ENCODE data around the gene FAM32A. TPM values are rescaled to one million over a fixed set of nuclear protein-coding genes. Genes with fewer than 3 reads are reported as not detected.
A peak's percentile ranks its signal among the peaks of the same experiment; 100 is the strongest.

The FAM32A gene
- polyA plus RNA-seq, 3 donors = 92.2 to 245 (median 219) TPM

DNA sequence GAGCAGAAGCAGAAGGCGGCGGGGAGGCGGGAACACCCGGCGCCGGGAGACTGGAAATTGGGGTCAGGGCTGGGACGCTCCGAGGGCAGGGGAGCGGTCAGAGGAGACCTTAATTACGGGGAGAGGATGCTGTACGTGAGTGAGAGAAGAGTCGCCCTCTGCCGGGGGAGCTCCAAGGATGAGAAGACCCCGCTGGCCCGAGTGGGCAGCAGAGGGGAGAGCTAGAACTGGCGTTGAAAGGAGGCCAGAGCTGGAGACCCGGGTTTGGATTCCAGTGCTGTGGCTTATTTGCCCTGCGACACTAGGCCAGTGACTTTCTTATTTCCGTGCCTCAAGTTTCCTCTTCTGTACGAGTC is 536 bp downstream of the FAM32A start:
- peak overlapping the region; percentile 94 to 97 (median 95) for H3K27ac Mint-ChIP-seq
- no peaks in the 10 kb centered on the region for H3K27me3 ChIP-seq (ENCODE audit: control insufficient read depth in 2 of 2, insufficient read depth in 2 of 2, low read length in 2 of 2)
- H3K4me3 Mint-ChIP-seq = peak overlapping the region; percentile 92 to 98
- H3K79me2 ChIP-seq (ENCODE audit: insufficient read depth, low read length) = peaks cover 51% of the 10 kb centered on the region
- H3K4me2 ChIP-seq (replicated peaks; ENCODE audit: extremely low read depth, low read length, poor library complexity, severe bottlenecking) = peak overlapping the region; percentile 92
- H2AFZ ChIP-seq (ENCODE audit: insufficient read depth, low read depth, low read length, poor library complexity, severe bottlenecking) = peak overlapping the region; percentile 91
- DNase-seq = peak in 2 of 3 donors; percentile 30 to 43
- peaks cover 0 to 3% (median 0%) of the 10 kb centered on the region in 7 donors for H3K9me3 Mint-ChIP-seq
- TF ChIP-seq, protein P1, sequence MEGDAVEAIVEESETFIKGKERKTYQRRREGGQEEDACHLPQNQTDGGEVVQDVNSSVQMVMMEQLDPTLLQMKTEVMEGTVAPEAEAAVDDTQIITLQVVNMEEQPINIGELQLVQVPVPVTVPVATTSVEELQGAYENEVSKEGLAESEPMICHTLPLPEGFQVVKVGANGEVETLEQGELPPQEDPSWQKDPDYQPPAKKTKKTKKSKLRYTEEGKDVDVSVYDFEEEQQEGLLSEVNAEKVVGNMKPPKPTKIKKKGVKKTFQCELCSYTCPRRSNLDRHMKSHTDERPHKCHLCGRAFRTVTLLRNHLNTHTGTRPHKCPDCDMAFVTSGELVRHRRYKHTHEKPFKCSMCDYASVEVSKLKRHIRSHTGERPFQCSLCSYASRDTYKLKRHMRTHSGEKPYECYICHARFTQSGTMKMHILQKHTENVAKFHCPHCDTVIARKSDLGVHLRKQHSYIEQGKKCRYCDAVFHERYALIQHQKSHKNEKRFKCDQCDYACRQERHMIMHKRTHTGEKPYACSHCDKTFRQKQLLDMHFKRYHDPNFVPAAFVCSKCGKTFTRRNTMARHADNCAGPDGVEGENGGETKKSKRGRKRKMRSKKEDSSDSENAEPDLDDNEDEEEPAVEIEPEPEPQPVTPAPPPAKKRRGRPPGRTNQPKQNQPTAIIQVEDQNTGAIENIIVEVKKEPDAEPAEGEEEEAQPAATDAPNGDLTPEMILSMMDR (IDR thresholded peaks at IDR 0.05) = peak; percentile 31
- under 1% methylated on average over 18 of the region's 20 CpGs for WGBS (ENCODE audit: insufficient coverage)
- peak overlapping the region; percentile 20 to 87 for H3K27ac ChIP-seq (ENCODE audit: low read depth in 1 of 2, low read length in 2 of 2)
- peaks cover 26 to 40% of the 10 kb centered on the region in 2 donors for H3K36me3 ChIP-seq (replicated peaks in 1 of 2; ENCODE audit: control insufficient read depth in 1 of 2, insufficient read depth in 2 of 2, low read length in 2 of 2)
- peaks cover 32 to 47% of the 10 kb centered on the region in 2 donors for H3K36me3 Mint-ChIP-seq
- intact Hi-C loops (cut with micrococcal nuclease) = loop anchor here (2.0 to 10.0 kb wide), 3 partner anchors 75 to 561 kb away; partner anchors contain the start of gene RAB8A (in 1 of the 2)
- peaks cover 16 to 34% of the 10 kb centered on the region in 2 donors for H3K4me1 ChIP-seq (ENCODE audit: control insufficient read depth in 1 of 2, insufficient read depth in 2 of 2, low read length in 2 of 2)
- H3K9ac ChIP-seq (ENCODE audit: insufficient read depth, low read length, poor library complexity, severe bottlenecking) = peak overlapping the region; percentile 91
- H3K27me3 Mint-ChIP-seq (ENCODE audit: low read depth in 3 of 3) = no peaks in the 10 kb centered on the region
- peak overlapping the region; percentile 66 to 97 (median 90) for H3K4me3 ChIP-seq (replicated peaks in 1 of 3; ENCODE audit: low read depth in 2 of 3, low read length in 3 of 3)
- peaks cover 27% of the 10 kb centered on the region for H3K4me1 Mint-ChIP-seq
- H4K20me1 ChIP-seq (ENCODE audit: insufficient read depth, low read length) = peaks cover 44% of the 10 kb centered on the region
- H3K9me3 ChIP-seq (replicated peaks in 1 of 2; ENCODE audit: control insufficient read depth in 1 of 2, insufficient read depth in 1 of 2, low read length in 2 of 2) = no peaks in the 10 kb centered on the region

DNA sequence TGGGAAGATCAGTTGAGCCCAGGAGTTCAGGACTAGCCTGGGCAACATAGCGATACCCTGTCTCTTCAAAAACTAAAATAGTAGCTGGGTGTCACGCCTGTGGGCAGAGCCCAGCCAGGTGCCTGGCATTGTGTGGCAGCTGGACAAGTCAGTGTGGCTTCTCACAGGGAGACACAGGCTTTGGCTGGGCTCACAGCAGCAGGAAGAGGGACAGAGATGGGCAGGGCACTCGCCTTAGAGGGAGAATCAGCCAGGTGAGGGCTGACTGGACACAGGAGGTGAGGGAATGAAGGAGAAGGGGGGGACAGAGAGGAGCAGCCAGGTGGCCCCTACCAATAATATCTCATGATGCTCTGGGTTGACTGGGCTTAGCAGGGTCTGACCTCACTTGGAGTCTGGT is 3.3 kb downstream of the FAM32A start:
- Histone ChIP-seq H3K9ac (ENCODE audit: insufficient read depth, low read length, poor library complexity, severe bottlenecking) (no peak overlapping the region), H3K9me3 (replicated peaks in 1 of 2; ENCODE audit: control insufficient read depth in 1 of 2, insufficient read depth in 1 of 2, low read length in 2 of 2) (no peaks in the 10 kb centered on the region), H3K36me3 (replicated peaks in 1 of 2; ENCODE audit: control insufficient read depth in 1 of 2, insufficient read depth in 2 of 2, low read length in 2 of 2) (peaks cover 48 to 60% of the 10 kb centered on the region in 2 donors), H3K27ac (ENCODE audit: low read depth in 1 of 2, low read length in 2 of 2) (peak overlapping the region in 1 of 2 donors; percentile 8), H2AFZ (ENCODE audit: insufficient read depth, low read depth, low read length, poor library complexity, severe bottlenecking) (no peak overlapping the region), H3K27me3 (ENCODE audit: control insufficient read depth in 2 of 2, insufficient read depth in 2 of 2, low read length in 2 of 2) (no peaks in the 10 kb centered on the region), H4K20me1 (ENCODE audit: insufficient read depth, low read length) (peaks cover 55% of the 10 kb centered on the region), H3K4me2 (replicated peaks; ENCODE audit: extremely low read depth, low read length, poor library complexity, severe bottlenecking) (no peak overlapping the region), H3K79me2 (ENCODE audit: insufficient read depth, low read length) (peaks cover 51% of the 10 kb centered on the region), H3K4me1 (ENCODE audit: control insufficient read depth in 1 of 2, insufficient read depth in 2 of 2, low read length in 2 of 2) (peaks cover 14 to 17% of the 10 kb centered on the region in 2 donors), H3K4me3 (replicated peaks in 1 of 3; ENCODE audit: low read depth in 2 of 3, low read length in 3 of 3) (no peak overlapping the region)
- Mint-ChIP-seq H3K4me3 (peak overlapping the region in 1 of 2 donors; percentile 64), H3K4me1 (peaks cover 20% of the 10 kb centered on the region), H3K9me3 (no peaks in the 10 kb centered on the region), H3K36me3 (peaks cover 51 to 72% of the 10 kb centered on the region in 2 donors), H3K27me3 (ENCODE audit: low read depth in 3 of 3) (no peaks in the 10 kb centered on the region), H3K27ac (peak overlapping the region in 4 of 7 donors; percentile 6 to 65 (median 24))
- no peak for DNase-seq
- TF ChIP-seq, protein P1 (IDR thresholded peaks at IDR 0.05) = no peak
- intact Hi-C loops (cut with micrococcal nuclease) = loop anchor here in 1 of 2 donors (5.0 to 10.0 kb wide), 2 partner anchors 146 to 564 kb away; no protein-coding TSS in a partner anchor
- 100% methylated on average over 2 of the region's 3 CpGs for WGBS (ENCODE audit: insufficient coverage)
